SW480 (cell line): ENCODE data around the gene COPS7A.
"Not testable (repeated sequence)": the region's sequence is repeated elsewhere in the genome, so short reads cannot be mapped to it uniquely, and the experiment has no call there.

Source experiments
- DNase-seq: peaks from one replicate; pipeline ENCODE4 v3.0.0-alpha.2; 2016; ENCODE audit warnings: low spot score

The COPS7A gene

GRCh38 chr12:6701078-6701768 is 22.6 kb upstream of the COPS7A start:
- no peak for DNase-seq

- DNase-seq, result peak; percentile 64
These were observed 20.2 kb upstream of the COPS7A start for GRCh38 chr12:6703631-6704030.

GRCh38 chr12:6708351-6708750 is 15.5 kb upstream of the COPS7A start:
- DNase-seq, result not testable (repeated sequence)

GRCh38 chr12:6708960-6709394 is 14.9 kb upstream of the COPS7A start:
- DNase-seq, result no peak

- DNase-seq, result not testable (repeated sequence)
These were observed 7.6 kb upstream of the COPS7A start for GRCh38 chr12:6716031-6716873.

- DNase-seq, result no peak
These were observed 6.9 kb upstream of the COPS7A start for GRCh38 chr12:6716874-6717437.

GRCh38 chr12:6722863-6723262 is 983 bp upstream of the COPS7A start:
- DNase-seq, result no peak

GRCh38 chr12:6724409-6724797 is 557 bp downstream of the COPS7A start:
- peak; percentile 61 for DNase-seq

GRCh38 chr12:6725350-6725749 is 1.5 kb downstream of the COPS7A start:
- DNase-seq, result no peak

- DNase-seq, result no peak
These were observed 5.3 kb downstream of the COPS7A start for GRCh38 chr12:6729186-6729585.

GRCh38 chr12:6730169-6730568 is 6.3 kb downstream of the COPS7A start:
- no peak for DNase-seq

- no peak for DNase-seq
These were observed 10.9 kb downstream of the COPS7A start for GRCh38 chr12:6734506-6735387.

GRCh38 chr12:6735448-6736191 is 11.8 kb downstream of the COPS7A start:
- peak; percentile 80 for DNase-seq

- DNase-seq, result no peak
These were observed 12.9 kb downstream of the COPS7A start for GRCh38 chr12:6736754-6737153.

GRCh38 chr12:6742080-6742479 is 18.2 kb downstream of the COPS7A start:
- DNase-seq, result not testable (repeated sequence)

GRCh38 chr12:6742834-6743233 is 19.0 kb downstream of the COPS7A start:
- DNase-seq, result no peak

GRCh38 chr12:6743300-6743699 is 19.5 kb downstream of the COPS7A start:
- not testable (repeated sequence) for DNase-seq

GRCh38 chr12:6745741-6746525 is 22.1 kb downstream of the COPS7A start:
- DNase-seq, result no peak

- no peak for DNase-seq
These were observed 23.4 kb downstream of the COPS7A start for GRCh38 chr12:6747216-6747615.

- DNase-seq, result no peak
These were observed 24.9 kb downstream of the COPS7A start for GRCh38 chr12:6748761-6749160.
